GM19025 (cell line): Measurements from ENCODE around the gene ZBTB20.
"Not testable (repeated sequence)": the region's sequence is repeated elsewhere in the genome, so short reads cannot be mapped to it uniquely, and the experiment has no call there.

Experiments used
- ATAC-seq: cut with Tn5 transposase; IDR thresholded peaks from one replicate; pipeline ENCODE4 v1.9.1; 2021; ENCODE audit warnings: mild to moderate bottlenecking, low read depth, moderate library complexity; ENCODE audit not compliant: unreplicated experiment

ZBTB20 gene

DNA sequence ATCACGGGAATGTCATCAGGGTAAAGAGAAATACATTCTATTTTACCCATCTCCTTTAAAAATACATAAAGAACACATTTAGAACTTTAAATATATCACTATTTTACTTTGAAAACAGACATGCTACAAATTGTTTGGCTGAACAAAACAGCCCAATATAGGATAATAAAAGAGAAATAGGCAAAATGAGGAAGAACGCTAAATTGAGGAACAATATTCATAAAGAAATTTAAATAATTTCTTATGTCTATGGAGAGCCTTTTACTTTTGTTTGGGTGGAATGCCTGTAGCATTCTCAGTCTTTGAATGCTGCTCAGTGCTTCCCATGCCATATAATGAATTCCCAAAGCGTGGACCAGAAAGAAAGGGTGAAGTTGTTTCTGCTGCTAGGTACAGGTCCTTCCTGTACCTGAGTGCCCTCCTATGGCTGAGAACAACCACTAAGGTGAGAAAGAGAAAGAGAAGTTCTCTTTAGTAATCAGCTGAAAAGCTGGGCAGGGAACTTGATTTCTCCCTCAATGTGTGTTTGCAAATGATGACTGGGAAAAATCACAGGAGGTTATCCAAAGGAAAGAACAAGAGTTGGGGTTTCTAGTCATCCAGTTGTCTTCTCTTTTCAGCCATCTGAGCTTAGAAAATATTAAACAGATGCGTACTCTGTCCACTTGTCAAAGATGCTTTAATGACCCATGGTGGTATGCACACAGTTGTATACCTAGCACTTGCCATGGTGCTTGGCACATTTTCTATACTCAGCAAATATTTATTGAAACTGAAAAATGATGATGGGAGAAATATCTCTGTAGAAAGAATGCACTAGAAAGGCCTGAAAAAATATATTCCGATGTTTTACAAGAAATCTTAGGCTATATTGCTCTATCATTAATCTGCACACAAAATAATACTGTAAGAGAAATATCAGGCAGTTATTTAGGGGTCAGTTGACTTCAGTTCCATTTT lies 448.7 kb downstream of the ZBTB20 start:
- no peak for ATAC-seq

DNA sequence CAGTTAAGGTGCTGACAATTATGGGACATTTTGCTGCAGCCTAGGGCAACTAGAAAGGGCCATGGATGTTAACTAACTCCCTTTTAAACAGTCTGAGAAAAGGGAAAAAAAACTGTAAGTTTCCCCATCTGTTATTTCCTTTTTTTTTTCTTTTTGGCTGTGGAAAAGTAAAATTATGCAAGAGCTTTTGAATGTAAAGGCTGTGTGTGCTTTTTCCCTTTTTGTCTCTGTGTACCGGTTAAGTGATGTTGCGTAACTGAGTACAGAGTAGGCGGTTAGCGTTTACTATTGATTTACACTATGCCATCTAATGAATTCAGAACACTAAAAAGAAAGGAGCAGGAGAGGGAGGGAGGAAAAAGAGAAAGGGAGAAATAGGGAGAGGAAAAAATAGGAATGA lies 449.7 kb downstream of the ZBTB20 start:
- no peak for ATAC-seq

DNA sequence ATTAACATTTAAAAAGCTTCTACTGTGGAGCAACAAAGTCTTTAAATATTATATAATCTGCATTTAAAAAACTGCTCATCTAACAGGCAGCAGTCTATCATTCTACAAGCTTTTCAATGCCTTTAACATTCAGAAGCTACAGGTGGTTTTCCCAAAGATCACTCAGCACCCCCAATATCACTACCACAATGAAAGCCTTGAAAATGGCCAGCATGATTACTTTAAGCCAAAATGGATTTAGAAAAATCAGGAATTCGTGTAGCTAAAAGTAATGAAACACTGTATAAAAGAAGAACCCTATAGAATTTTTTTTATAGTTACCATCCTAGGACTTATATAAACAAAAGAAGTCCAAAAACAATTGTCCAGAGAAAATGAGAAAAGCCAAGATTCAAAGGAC lies 452.8 kb downstream of the ZBTB20 start:
- no peak for ATAC-seq

DNA sequence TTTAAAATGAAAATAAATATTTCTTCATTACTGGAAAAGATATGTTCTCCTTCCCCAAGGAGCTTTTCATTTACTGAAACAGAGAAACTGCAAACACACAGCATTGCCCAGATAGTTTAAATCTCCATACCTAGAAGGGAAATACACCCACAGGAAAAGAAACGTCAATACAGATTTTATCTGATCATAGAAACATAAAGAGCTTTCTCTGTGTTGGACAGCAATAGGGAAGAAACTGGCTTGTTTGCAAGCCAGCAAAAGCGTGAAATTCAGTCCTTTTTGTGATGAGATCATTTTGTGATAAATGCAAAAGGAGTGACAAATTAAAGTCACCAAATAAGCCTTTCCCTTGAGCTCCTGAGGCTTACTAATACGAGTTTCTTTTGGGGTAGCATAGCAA lies 455.2 kb downstream of the ZBTB20 start:
- ATAC-seq, result no peak

DNA sequence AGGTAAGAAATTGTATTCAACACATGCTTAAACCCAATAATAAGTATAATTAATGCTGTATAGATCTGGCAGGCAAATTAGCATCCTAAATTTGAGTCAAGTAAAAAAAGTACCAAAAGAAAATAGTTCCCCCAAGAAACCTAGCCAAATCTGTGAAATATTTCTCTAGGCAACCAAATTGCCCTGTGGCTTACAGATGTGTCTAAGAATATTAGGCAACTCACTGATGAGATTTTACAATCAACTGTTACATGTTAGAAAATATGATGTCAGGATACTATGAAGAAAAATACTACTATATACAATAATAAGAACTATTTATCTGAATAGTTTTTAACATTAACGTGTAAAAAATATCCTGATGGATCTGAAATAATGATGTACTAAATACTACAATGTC lies 456.2 kb downstream of the ZBTB20 start:
- ATAC-seq, result no peak

GRCh38 chr3:114687151-114687550 lies 459.9 kb downstream of the ZBTB20 start:
- no peak for ATAC-seq

- ATAC-seq, result no peak
Measured at GRCh38 chr3:114686621-114687020, 460.5 kb downstream of the ZBTB20 start.

DNA sequence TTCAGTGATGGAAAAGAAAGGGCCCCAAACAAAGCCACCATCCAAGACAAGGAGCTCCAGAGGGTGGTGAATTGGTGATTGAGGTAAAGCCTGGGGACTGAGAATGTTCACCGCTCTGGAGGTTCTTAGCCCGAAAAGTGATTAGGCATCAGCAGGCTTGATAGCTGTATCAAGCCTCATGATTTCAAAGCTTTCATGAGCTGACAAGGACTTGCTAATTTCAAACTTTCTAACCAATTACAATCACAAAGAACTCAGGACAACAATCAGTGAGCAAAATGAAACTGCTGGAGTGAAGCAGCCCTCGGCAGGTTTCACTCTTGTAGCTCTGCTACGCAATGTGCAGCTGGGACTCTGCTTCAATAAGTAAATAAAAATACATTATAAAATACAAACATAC lies 461.9 kb downstream of the ZBTB20 start:
- ATAC-seq, result no peak

GRCh38 chr3:114680299-114680698 lies 466.8 kb downstream of the ZBTB20 start:
- no peak for ATAC-seq

GRCh38 chr3:114679773-114680172 lies 467.3 kb downstream of the ZBTB20 start:
- not testable (repeated sequence) for ATAC-seq

DNA sequence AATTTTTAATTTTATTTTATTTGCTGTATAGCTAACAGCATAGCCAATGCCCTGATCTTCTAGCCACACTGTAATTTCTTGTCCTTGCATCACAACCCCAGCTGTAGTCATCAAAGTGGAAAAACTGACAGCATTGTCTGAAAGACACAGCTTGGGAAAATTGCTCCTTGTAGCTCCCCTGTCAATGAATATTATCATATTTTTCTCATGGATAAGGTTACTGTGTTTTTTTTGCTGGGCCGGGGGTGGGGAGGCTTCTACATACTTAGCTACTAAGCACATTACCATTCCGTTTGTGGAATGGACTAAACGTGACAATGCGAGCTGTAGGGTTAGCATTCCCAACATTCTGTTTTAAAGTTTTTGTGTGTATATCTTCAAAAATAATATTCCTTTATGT lies 472.0 kb downstream of the ZBTB20 start:
- ATAC-seq, result no peak

DNA sequence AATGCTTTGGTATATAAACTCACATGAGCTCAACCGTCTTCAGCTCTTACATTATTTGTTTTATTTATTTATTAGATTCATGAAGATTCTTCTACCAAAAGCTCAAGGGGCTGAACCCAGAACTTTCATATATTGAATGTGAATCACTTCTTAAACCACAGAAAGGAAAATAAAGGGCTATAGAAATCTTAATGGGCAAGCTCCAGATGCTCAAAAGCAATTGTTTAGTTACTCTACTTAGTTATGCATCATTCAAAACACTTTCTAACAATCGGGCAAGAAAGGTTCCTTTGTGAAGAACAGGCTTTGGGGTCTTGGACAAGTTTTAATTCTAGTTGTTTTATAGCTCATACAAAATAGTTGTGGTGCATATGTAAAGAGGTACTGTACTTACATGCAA lies 473.1 kb downstream of the ZBTB20 start:
- ATAC-seq, result no peak

- no peak for ATAC-seq
Measured at GRCh38 chr3:114673481-114673880, 473.6 kb downstream of the ZBTB20 start.

GRCh38 chr3:114672692-114673447 lies 474.2 kb downstream of the ZBTB20 start:
- ATAC-seq, result no peak

DNA sequence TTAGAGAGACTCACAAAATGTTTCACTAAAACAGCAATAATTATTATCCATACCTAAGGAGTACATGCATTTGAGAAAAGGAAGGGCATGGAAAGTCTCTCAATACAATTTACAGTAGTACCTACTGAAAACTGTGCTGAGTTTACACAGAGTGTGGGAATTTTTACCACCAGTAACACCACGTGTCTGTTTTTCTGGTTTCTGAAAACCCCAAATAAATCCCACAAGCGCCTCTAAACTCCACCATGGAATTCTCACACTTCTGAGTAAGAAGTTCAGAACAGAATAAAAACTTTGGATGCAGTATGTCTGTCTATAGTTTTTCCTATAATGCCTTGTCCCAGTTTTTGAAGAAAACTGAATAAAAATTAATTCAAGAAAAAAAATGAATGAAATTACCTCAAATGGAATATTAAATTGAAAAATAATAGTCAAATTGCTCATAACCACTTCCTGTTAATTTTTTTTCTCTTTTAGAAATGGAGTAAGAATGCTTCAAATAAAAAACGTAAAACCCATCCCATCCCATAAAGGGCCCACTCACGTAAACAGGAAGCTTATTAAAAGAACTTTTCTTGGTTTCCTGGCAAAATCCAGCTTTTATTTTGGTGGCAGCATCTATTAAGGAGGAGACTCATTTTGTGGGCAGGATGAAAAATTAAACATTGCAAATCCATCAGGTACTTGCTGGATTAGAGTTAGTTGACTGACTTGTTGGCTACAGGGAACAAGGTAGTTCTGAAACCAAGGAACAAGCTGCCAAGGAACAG lies 475.2 kb downstream of the ZBTB20 start:
- no peak for ATAC-seq

DNA sequence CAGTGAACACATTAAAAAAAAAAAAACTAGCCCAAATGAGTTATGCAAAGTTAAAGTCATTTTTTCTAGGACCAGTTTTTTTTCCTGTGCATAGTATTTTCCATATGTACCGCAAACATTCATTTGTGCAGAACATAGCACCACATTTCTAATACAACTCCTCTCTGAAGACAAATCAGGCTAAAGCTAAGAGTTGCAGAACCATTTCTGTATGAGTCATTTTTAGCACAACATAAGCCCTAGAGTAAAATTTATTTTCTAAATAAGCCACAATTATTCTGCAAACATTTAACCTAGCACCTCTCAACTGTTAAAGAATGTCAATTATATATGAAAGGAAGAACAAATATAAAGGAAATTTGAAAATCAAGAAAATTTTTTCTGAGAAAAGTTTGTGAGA lies 477.5 kb downstream of the ZBTB20 start:
- ATAC-seq, result no peak

DNA sequence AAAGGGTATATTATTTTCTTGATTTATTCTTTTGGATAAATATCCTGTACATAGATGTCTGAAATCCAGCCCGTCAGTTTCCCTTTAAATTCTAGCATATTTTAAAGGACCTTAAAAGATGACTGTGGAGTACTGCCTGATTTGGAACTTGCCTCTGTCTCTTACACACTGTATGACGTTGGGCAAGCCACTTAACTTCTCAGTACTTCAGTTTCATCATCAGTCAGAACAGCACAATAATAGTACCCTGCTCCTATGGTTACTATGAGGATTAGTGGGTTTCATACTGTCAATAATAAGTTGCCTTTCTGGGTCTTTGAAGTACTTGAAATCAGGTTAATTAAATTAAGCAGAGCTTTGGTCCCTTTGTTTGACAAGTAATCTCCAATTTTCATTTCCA lies 479.0 kb downstream of the ZBTB20 start:
- ATAC-seq, result no peak

DNA sequence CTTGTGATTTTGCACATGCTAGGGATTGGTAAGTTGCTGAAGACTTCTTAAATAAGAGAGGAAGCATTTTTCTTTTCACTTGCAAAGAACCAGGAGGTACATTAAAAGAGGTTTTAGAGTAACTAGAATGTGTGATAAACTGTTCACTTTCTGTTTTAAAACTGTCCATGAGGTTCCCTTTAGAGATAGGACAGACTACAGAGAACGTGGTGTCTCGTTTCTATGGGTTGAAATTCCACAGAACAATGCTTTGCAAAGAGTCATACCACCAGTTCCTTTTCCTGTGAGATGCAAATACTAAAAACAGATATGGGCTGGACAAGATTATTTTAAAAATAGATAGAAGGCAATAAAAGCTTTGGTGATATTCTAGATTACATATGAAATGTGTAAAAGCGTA lies 480.5 kb downstream of the ZBTB20 start:
- ATAC-seq, result no peak

GRCh38 chr3:114664006-114664405 lies 483.1 kb downstream of the ZBTB20 start:
- ATAC-seq, result no peak

- ATAC-seq, result no peak
Measured at GRCh38 chr3:114660808-114661207, 486.3 kb downstream of the ZBTB20 start.

DNA sequence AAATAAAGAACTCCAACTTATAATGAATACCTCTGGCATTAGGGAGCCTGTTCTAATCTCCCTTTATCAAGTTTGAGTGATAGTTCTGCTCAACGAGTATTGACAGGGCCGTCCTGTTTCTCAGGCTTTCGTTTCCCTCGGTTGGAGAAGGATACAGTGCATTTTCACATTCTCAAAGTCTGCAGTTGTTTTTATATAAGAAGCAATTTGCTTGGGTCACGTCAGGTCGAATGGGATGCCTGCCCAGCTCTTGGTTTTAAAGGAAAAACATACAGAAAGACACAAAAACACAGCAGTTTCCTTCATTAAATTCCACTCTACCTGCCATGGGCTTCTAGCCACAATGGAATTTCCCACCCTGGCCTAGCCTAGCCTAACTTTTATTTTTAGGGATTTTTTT lies 487.0 kb downstream of the ZBTB20 start:
- no peak for ATAC-seq
